H1 (cell line): ENCODE results near the gene NOL3. TPM values are rescaled to one million over a fixed set of nuclear protein-coding genes. Genes with fewer than 3 reads are reported as not detected.
A peak's percentile ranks its signal among the peaks of the same experiment; 100 is the strongest.

ENCODE experiments used
- CTCF ChIA-PET: fragments of 300-600 bp; sonication (Branson Sonifier 250); formaldehyde crosslinking; loops from one replicate; lab custom pipeline; 2021; ENCODE audit not compliant: partially characterized antibody; lab: Charles Lee
- POLR2A ChIA-PET: fragments of 300-600 bp; sonication (Branson Sonifier 250); formaldehyde crosslinking; loops from one replicate; lab custom pipeline; 2021; ENCODE audit warnings: inconsistent platforms; ENCODE audit not compliant: partially characterized antibody; lab: Charles Lee
- DNase-seq, 2 experiments: peaks; one replicate each; pipeline versions ENCODE4 v3.0.0 to v3.0.0-alpha.2; 2010 to 2022; ENCODE audit warnings: low spot score in 2 of 2, low read depth in 1 of 2, mixed read lengths in 1 of 2
- FAIRE-seq: peaks from 2 replicates; lab custom pipeline; 2011; peaks lifted over from hg19 to GRCh38; lab: Jason Lieb, UNC
- H2AFZ ChIP-seq: 2 replicates; pipeline ENCODE4 v1.8.1; 2012; ENCODE audit warnings: low read length, inconsistent platforms
- H2AK5ac ChIP-seq: 2 replicates; pipeline ENCODE4 v1.6.1; 2013; ENCODE audit warnings: low read depth, low read length
- H2BK120ac ChIP-seq: replicated peaks from 2 replicates; pipeline ENCODE3; 2013; ENCODE audit warnings: low read depth, low read length, inconsistent platforms
- H2BK12ac ChIP-seq: 2 replicates; pipeline ENCODE4 v1.6.1; 2013; ENCODE audit warnings: low read depth, low read length
- H2BK15ac ChIP-seq: 2 replicates; pipeline ENCODE4 v1.6.1; 2013; ENCODE audit warnings: low read length
- H2BK20ac ChIP-seq: 2 replicates; pipeline ENCODE4 v1.6.1; 2013; ENCODE audit warnings: low read length
- H2BK5ac ChIP-seq: 2 replicates; pipeline ENCODE4 v1.6.1; 2013; ENCODE audit warnings: low read depth, low read length
- H3K14ac ChIP-seq: 2 replicates; pipeline ENCODE4 v1.6.1; 2013; ENCODE audit warnings: inconsistent platforms; ENCODE audit not compliant: insufficient read length
- H3K18ac ChIP-seq: 2 replicates; pipeline ENCODE4 v1.6.1; 2013; ENCODE audit warnings: low read length; ENCODE audit errors: extremely low read depth
- H3K23ac ChIP-seq: 2 replicates; pipeline ENCODE4 v1.6.1; 2013; ENCODE audit warnings: inconsistent platforms; ENCODE audit not compliant: insufficient read length
- H3K23me2 ChIP-seq: 2 replicates; pipeline ENCODE4 v1.6.1; 2013; ENCODE audit warnings: low read depth, low read length
- H3K27ac ChIP-seq: 2 replicates; pipeline ENCODE4 v1.6.1; 2011; ENCODE audit warnings: low read depth, low read length, inconsistent platforms
- H3K27me3 ChIP-seq, 4 experiments: replicated peaks in 1 of 4; 1 replicate in 1 of 4; 2 replicates in 3 of 4; pipeline versions ENCODE4 v1.6.1 to v1.8.1; 2011 to 2013; ENCODE audit warnings: low read length in 3 of 4, mild to moderate bottlenecking in 3 of 4, inconsistent platforms in 2 of 4, mixed read lengths in 2 of 4, moderate library complexity in 1 of 4; ENCODE audit not compliant: control insufficient read depth in 3 of 4, insufficient read depth in 3 of 4; ENCODE audit errors: extremely low read depth in 1 of 4
- H3K36me3 ChIP-seq, 4 experiments: 2 replicates each; pipeline versions ENCODE4 v1.6.1 to v1.8.1; 2011 to 2013; ENCODE audit warnings: mild to moderate bottlenecking in 4 of 4, low read length in 3 of 4, moderate library complexity in 2 of 4, control low read depth in 1 of 4, inconsistent platforms in 1 of 4; ENCODE audit not compliant: insufficient read depth in 4 of 4, control insufficient read depth in 2 of 4
- H3K4ac ChIP-seq: replicated peaks from 2 replicates; pipeline ENCODE3; 2013; ENCODE audit warnings: low read length, low read depth, mixed read lengths, inconsistent platforms; ENCODE audit not compliant: insufficient read length
- H3K4me1 ChIP-seq, 4 experiments: replicated peaks in 1 of 4; 1 replicate in 1 of 4; 2 replicates in 3 of 4; pipeline versions ENCODE4 v1.6.1 to v1.8.1; 2011 to 2013; ENCODE audit warnings: low read length in 3 of 4, inconsistent platforms in 2 of 4, mixed read lengths in 1 of 4; ENCODE audit not compliant: insufficient read depth in 4 of 4, control insufficient read depth in 3 of 4
- H3K4me2 ChIP-seq, 2 experiments: 2 replicates each; pipeline versions ENCODE4 v1.6.1 to v1.8.1; 2011 to 2013; ENCODE audit warnings: low read depth in 2 of 2, low read length in 2 of 2, control low read depth in 1 of 2, inconsistent platforms in 1 of 2, mild to moderate bottlenecking in 1 of 2; ENCODE audit not compliant: insufficient read depth in 1 of 2
- H3K4me3 ChIP-seq, 4 experiments: fragments of 200-600, 300-600 bp in 1 of 4; sonication (generic), shearing (Covaris generic), sonication (Bioruptor Twin) in 1 of 4; 2 replicates each; pipeline versions ENCODE4 v1.5.1 to v1.8.1; 2011 to 2016; ENCODE audit warnings: low read length in 4 of 4, low read depth in 3 of 4, control low read depth in 2 of 4, inconsistent platforms in 2 of 4, mild to moderate bottlenecking in 2 of 4, mixed read lengths in 1 of 4, moderate library complexity in 1 of 4; ENCODE audit not compliant: insufficient read depth in 2 of 4; ENCODE audit errors: extremely low read depth in 1 of 4
- H3K56ac ChIP-seq: replicated peaks from 2 replicates; pipeline ENCODE3; 2013; ENCODE audit warnings: low read depth, mild to moderate bottlenecking, mixed read lengths, low read length, inconsistent platforms; ENCODE audit not compliant: insufficient read length
- H3K79me1 ChIP-seq: 2 replicates; pipeline ENCODE4 v1.6.1; 2013; ENCODE audit warnings: low read depth, low read length, control low read depth
- H3K79me2 ChIP-seq, 2 experiments: 2 replicates each; pipeline versions ENCODE4 v1.6.1 to v1.8.1; 2012 to 2013; ENCODE audit warnings: low read length in 2 of 2, mild to moderate bottlenecking in 2 of 2, inconsistent platforms in 1 of 2; ENCODE audit not compliant: insufficient read depth in 2 of 2, control insufficient read depth in 1 of 2
- H3K9ac ChIP-seq, 4 experiments: replicated peaks in 1 of 4; 1 replicate in 1 of 4; 2 replicates in 3 of 4; pipeline versions ENCODE4 v1.6.1 to v1.8.1; 2011 to 2013; ENCODE audit warnings: low read depth in 3 of 4, low read length in 3 of 4, control low read depth in 2 of 4, mild to moderate bottlenecking in 2 of 4, moderate library complexity in 2 of 4, inconsistent platforms in 1 of 4; ENCODE audit errors: extremely low read depth in 1 of 4
- H3K9me3 ChIP-seq, 2 experiments: 2 replicates each; pipeline versions ENCODE4 v1.6.1 to v1.8.1; 2012 to 2013; ENCODE audit warnings: mild to moderate bottlenecking in 2 of 2, moderate library complexity in 2 of 2, control low read depth in 1 of 2, inconsistent platforms in 1 of 2, low read depth in 1 of 2, low read length in 1 of 2, mixed read lengths in 1 of 2; ENCODE audit not compliant: insufficient read depth in 2 of 2
- H4K20me1 ChIP-seq, 2 experiments: replicated peaks in 1 of 2; 2 replicates each; pipeline versions ENCODE3 to v1.8.1; 2011 to 2013; ENCODE audit warnings: inconsistent platforms in 2 of 2, low read length in 2 of 2, mild to moderate bottlenecking in 1 of 2; ENCODE audit not compliant: insufficient read depth in 2 of 2, control insufficient read depth in 1 of 2
- H4K5ac ChIP-seq: 2 replicates; pipeline ENCODE4 v1.6.1; 2013; ENCODE audit warnings: low read length, low read depth, mixed read lengths, inconsistent platforms; ENCODE audit not compliant: insufficient read length
- H4K8ac ChIP-seq: 2 replicates; pipeline ENCODE4 v1.8.0; 2013; ENCODE audit warnings: mild to moderate bottlenecking, moderate library complexity, low read length, inconsistent platforms; ENCODE audit not compliant: insufficient read depth; ENCODE audit errors: extremely low read depth
- H4K91ac ChIP-seq: replicated peaks from 2 replicates; pipeline ENCODE3; 2013; ENCODE audit warnings: low read length, mixed read lengths, inconsistent platforms; ENCODE audit not compliant: insufficient read length
- CBX5 ChIP-seq: fragments of 300-800, 300-1000 bp; sonication (generic); IDR thresholded peaks from 2 replicates; pipeline ENCODE4 v1.7.1; 2016; ENCODE audit warnings: antibody characterized with exemption, low read length, low read depth
- CBX8 ChIP-seq: fragments of 300-800, 300-1000 bp; sonication (generic); IDR thresholded peaks from 2 replicates; pipeline ENCODE4 v1.7.1; 2016; ENCODE audit warnings: low read depth, low read length, borderline replicate concordance
- CEBPB ChIP-seq: IDR thresholded peaks from 2 replicates; pipeline ENCODE4 v1.6.1; 2012; ENCODE audit warnings: low read depth, low read length
- CHD2 ChIP-seq: IDR thresholded peaks from 2 replicates; pipeline ENCODE4 v1.6.1; 2012; ENCODE audit warnings: low read length, improper control_type of control experiment
- CTBP2 ChIP-seq: IDR thresholded peaks from 2 replicates; pipeline ENCODE4 v1.7.0; 2011; ENCODE audit warnings: borderline replicate concordance, mild to moderate bottlenecking, moderate library complexity, mixed read lengths, low read length; ENCODE audit not compliant: insufficient read depth, insufficient read length
- EGR1 ChIP-seq: IDR thresholded peaks from 2 replicates; pipeline ENCODE4 v1.6.1; 2011; ENCODE audit warnings: low read depth, low read length, borderline replicate concordance
- PHF8 ChIP-seq: fragments of 200-600 bp; sonication (generic); conservative IDR thresholded peaks from 2 replicates; pipeline ENCODE4 v1.7.1; 2012; ENCODE audit warnings: low read depth, mild to moderate bottlenecking, inconsistent platforms, low read length, moderate library complexity
- SAP30 ChIP-seq: fragments of 300-600 bp; sonication (generic); IDR thresholded peaks from 2 replicates; pipeline ENCODE4 v1.7.1; 2012; ENCODE audit warnings: low read length, moderate library complexity, mild to moderate bottlenecking, inconsistent platforms; ENCODE audit not compliant: insufficient read depth, insufficient replicate concordance
- SUZ12 ChIP-seq: fragments of 200-600 bp; sonication (generic); IDR thresholded peaks from 2 replicates; pipeline ENCODE4 v1.6.1; 2012; ENCODE audit warnings: mild to moderate bottlenecking, inconsistent platforms, low read length, moderate library complexity, mixed read lengths
- TAF7 ChIP-seq: optimal IDR thresholded peaks from 2 replicates; pipeline ENCODE3; 2011; ENCODE audit warnings: low read depth, mild to moderate bottlenecking, inconsistent platforms, low read length, moderate library complexity, borderline replicate concordance
- TCF12 ChIP-seq: IDR thresholded peaks from 2 replicates; pipeline ENCODE4 v1.6.1; 2011; ENCODE audit warnings: low read depth, mild to moderate bottlenecking, low read length
- WGBS, 2 experiments: shearing (Covaris generic) in 1 of 2; methylation state at CpG; one replicate each; pipeline versions ENCODE4 v1.1.6 to v1.1.7; 2013 to 2015; ENCODE audit warnings: low lambda C conversion rate in 2 of 2, mixed read lengths in 2 of 2, inconsistent platforms in 1 of 2, low coverage in 1 of 2, missing lambda C conversion rate in 1 of 2; ENCODE audit not compliant: insufficient replicate concordance in 2 of 2, insufficient coverage in 1 of 2, insufficient read length in 1 of 2; ENCODE audit errors: extremely low coverage in 1 of 2, missing lambda C conversion rate in 1 of 2; 5-methylcytosine and 5-hydroxymethylcytosine counted together
- polyA plus RNA-seq, 7 experiments: library from polyadenylated mRNA; depleted of rRNA in 3 of 7; stranded (reverse) in 5 of 7; unstranded in 2 of 7; fragments of >200 nt in 5 of 7; fragments of 200-250 nt in 2 of 7; gene quantifications; 1 replicate in 5 of 7; 2 replicates in 1 of 7; 4 replicates in 1 of 7; pipeline versions ENCODE4 v1.2.1 to v1.2.3, GENCODE V29; 2011 to 2013; ENCODE audit warnings: missing spikeins in 2 of 7, mixed read lengths in 2 of 7
- total RNA-seq: library from RNA; stranded (reverse); fragmentation: NEBNext Ultra II Directional; extraction: Animal tissue kit (Norgen Biotek cat#: 25700); gene quantifications from 2 replicates; pipeline ENCODE4 v1.2.1, GENCODE V29; 2021

The NOL3 gene
- total and polyA plus RNA-seq, 2 of the 8 experiments (the other 6 are each of a cell fraction or from before 2014, with no cell fraction given): 2.2 to 4.6 TPM

- ChIA-PET POLR2A (interaction anchor here (1.9 kb wide), 1 partner anchor 8 kb away, joined by 7 read pairs; no protein-coding TSS in a partner anchor), CTCF (interaction anchor here (0.6 to 14.1 kb wide), 36 partner anchors 10 to 1816 kb away, joined by 3 to 291 read pairs (median 4); partner anchors contain the start of genes CES3, ELMO3, FBXL8 and HSF4)
- Histone ChIP-seq H3K27ac (no peak overlapping the region), H3K4ac (no peak overlapping the region), H3K9ac (no peak overlapping the region), H2BK15ac (no peak overlapping the region), H3K18ac (no peak overlapping the region), H3K4me2 (peak overlapping the region; percentile 4 to 87), H3K56ac (no peak overlapping the region), H3K79me2 (no peaks in the 10 kb centered on the region), H3K23me2 (peaks cover 17% of the 10 kb centered on the region; the same call in 1 of the 2 replicates), H4K91ac (no peak overlapping the region), H3K79me1 (no peaks in the 10 kb centered on the region), H2BK120ac (no peak overlapping the region), H4K8ac (no peak overlapping the region), H2BK20ac (no peak overlapping the region), H3K4me1 (peaks cover 0 to 14% (median 8%) of the 10 kb centered on the region in 4 experiments; a peak in 6 of 7 replicates), H3K27me3 (peaks cover 75 to 98% (median 93%) of the 10 kb centered on the region in 4 experiments), H4K20me1 (peaks cover 10 to 13% of the 10 kb centered on the region in 2 experiments), H2AFZ (no peak overlapping the region), H3K9me3 (no peaks in the 10 kb centered on the region), H3K14ac (no peak overlapping the region), H3K23ac (no peak overlapping the region), H4K5ac (no peak overlapping the region), H2AK5ac (no peak overlapping the region), H3K36me3 (no peaks in the 10 kb centered on the region), H2BK12ac (no peak overlapping the region), H2BK5ac (no peak overlapping the region), H3K4me3 (peak overlapping the region in 3 of 4 experiments; percentile 30 to 59 (median 36); a peak in 6 of 8 replicates)
- DNase-seq (peak in 1 of 2 experiments; percentile 91), FAIRE-seq (no peak)
- WGBS, 2 experiments: 6% methylated on average over 55 of the region's 74 CpGs; no CpG with 5 or more reads in 1 of the 2 experiments
- no peak for TF ChIP-seq CEBPB
- TF ChIP-seq TAF7: peak; percentile 64
- no peak for TF ChIP-seq CHD2
- TF ChIP-seq PHF8: no peak
- TF ChIP-seq TCF12: 0 out of 2 replicates have a peak, but pooled peaks have one; percentile 58
- TF ChIP-seq CTBP2: no peak
- no peak for TF ChIP-seq SAP30
- no peak for TF ChIP-seq CBX5
- peak; percentile 78 for TF ChIP-seq SUZ12
- no peak for TF ChIP-seq CBX8
- TF ChIP-seq EGR1: peak; percentile 28; the same call in 1 of the 2 replicates
These were observed 14.8 kb upstream of the NOL3 start for GRCh38 chr16:67155295-67156142.
